Adipocyte (in vitro differentiated cells): ENCODE results near the gene PIK3AP1.
A peak's percentile ranks its signal among the peaks of the same experiment; 100 is the strongest.

ENCODE experiments used
- DNase-seq: peaks from one replicate; pipeline ENCODE4 v3.0.0-alpha.2; 2015; ENCODE audit warnings: low read depth
- H3K27me3 ChIP-seq: replicated peaks from 2 replicates; pipeline ENCODE4 v1.7.0; 2013; ENCODE audit warnings: mild to moderate bottlenecking, low read length, moderate library complexity; ENCODE audit not compliant: control insufficient read depth, insufficient read depth
- H3K36me3 ChIP-seq: 2 replicates; pipeline ENCODE4 v1.7.0; 2013; ENCODE audit warnings: low read length, mild to moderate bottlenecking, moderate library complexity; ENCODE audit not compliant: control insufficient read depth, insufficient read depth, severe bottlenecking
- H3K4me1 ChIP-seq: 2 replicates; pipeline ENCODE4 v1.7.0; 2013; ENCODE audit warnings: mild to moderate bottlenecking, low read length, moderate library complexity; ENCODE audit not compliant: control insufficient read depth, insufficient read depth
- H3K4me3 ChIP-seq: 2 replicates; pipeline ENCODE4 v1.7.0; 2013; ENCODE audit warnings: mild to moderate bottlenecking, low read length, moderate library complexity
- H3K9ac ChIP-seq: 2 replicates; pipeline ENCODE4 v1.7.0; 2013; ENCODE audit warnings: mild to moderate bottlenecking, low read length, moderate library complexity
- H3K9me3 ChIP-seq: 2 replicates; pipeline ENCODE4 v1.7.0; 2013; ENCODE audit warnings: mild to moderate bottlenecking, low read length, moderate library complexity; ENCODE audit not compliant: control insufficient read depth

The PIK3AP1 gene

GRCh38 chr10:96638120-96638519 lies 82.2 kb downstream of the PIK3AP1 start:
- Histone ChIP-seq H3K9me3 (peaks cover 7% of the 10 kb centered on the region), H3K36me3 (no peaks in the 10 kb centered on the region), H3K4me3 (no peak overlapping the region), H3K9ac (no peak overlapping the region), H3K4me1 (no peaks in the 10 kb centered on the region), H3K27me3 (peaks cover 15% of the 10 kb centered on the region)
- DNase-seq: no peak

DNA sequence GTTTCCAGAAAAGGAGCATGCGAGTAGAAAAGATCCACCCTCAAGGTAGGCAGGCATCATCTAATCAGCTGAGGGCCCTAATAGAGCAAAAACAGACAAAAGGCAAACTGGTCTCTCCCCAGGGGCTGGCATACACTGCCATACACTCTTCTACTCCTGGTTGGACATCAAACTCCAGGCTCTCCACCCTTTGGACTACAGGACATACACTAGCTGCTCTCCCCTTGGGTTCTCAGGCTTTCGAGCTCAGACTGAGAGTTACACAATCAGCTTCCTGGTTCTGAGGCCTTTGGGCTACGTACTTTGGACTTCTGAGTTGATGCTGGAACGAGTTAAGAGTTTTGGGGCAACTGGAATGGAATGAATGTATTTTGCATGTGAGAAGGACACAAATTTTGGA lies 82.6 kb downstream of the PIK3AP1 start:
- DNase-seq: no peak
- H3K9me3 ChIP-seq: peaks cover 7% of the 10 kb centered on the region
- peaks cover 15% of the 10 kb centered on the region for H3K27me3 ChIP-seq
- no peaks in the 10 kb centered on the region for H3K4me1 ChIP-seq
- H3K36me3 ChIP-seq: no peaks in the 10 kb centered on the region
- H3K4me3 ChIP-seq: no peak overlapping the region
- no peak overlapping the region for H3K9ac ChIP-seq

DNA sequence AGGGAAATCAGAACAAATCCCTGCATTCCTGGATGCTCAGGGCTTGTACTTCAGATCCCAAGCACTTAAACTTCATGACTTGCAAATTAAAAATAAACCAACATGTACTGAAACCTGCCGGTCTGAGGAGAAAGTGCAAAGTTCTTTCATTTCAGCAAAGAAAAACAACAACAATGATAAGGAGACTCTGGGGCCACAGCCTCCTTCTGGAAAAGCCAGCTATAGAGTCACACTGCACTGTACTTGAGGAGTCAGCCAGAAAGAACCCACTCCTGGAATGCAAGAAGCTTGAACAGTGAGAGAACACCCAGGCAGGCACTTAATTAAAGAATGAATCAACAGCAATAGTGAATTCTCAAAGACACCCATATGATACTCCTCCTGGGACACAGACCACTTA lies 83.8 kb downstream of the PIK3AP1 start:
- Histone ChIP-seq H3K4me1 (no peaks in the 10 kb centered on the region), H3K9me3 (peaks cover 7% of the 10 kb centered on the region), H3K9ac (no peak overlapping the region), H3K36me3 (no peaks in the 10 kb centered on the region), H3K4me3 (no peak overlapping the region), H3K27me3 (peaks cover 15% of the 10 kb centered on the region)
- peak; percentile 12 for DNase-seq

- DNase-seq: no peak
- Histone ChIP-seq H3K27me3 (peaks cover 5% of the 10 kb centered on the region), H3K4me3 (no peak overlapping the region)
These were observed 87.2 kb downstream of the PIK3AP1 start for GRCh38 chr10:96632974-96633710.

GRCh38 chr10:96627292-96627691 lies 93.0 kb downstream of the PIK3AP1 start:
- H3K36me3 ChIP-seq: no peaks in the 10 kb centered on the region
- no peak overlapping the region for H3K4me3 ChIP-seq
- no peak overlapping the region for H3K9ac ChIP-seq
- H3K27me3 ChIP-seq: peaks cover 12% of the 10 kb centered on the region
- H3K4me1 ChIP-seq: no peaks in the 10 kb centered on the region
- DNase-seq: no peak
- H3K9me3 ChIP-seq: no peaks in the 10 kb centered on the region

More at GRCh38 chr10:96632974-96633710, 87.2 kb downstream of the PIK3AP1 start:
- Histone ChIP-seq H3K36me3 (no peaks in the 10 kb centered on the region), H3K4me1 (no peaks in the 10 kb centered on the region), H3K9ac (no peak overlapping the region), H3K9me3 (peaks cover 4% of the 10 kb centered on the region)

GRCh38 chr10:96626795-96627194 lies 93.5 kb downstream of the PIK3AP1 start:
- H3K27me3 ChIP-seq: peaks cover 17% of the 10 kb centered on the region
- H3K9me3 ChIP-seq: no peaks in the 10 kb centered on the region
- H3K4me3 ChIP-seq: no peak overlapping the region
- no peak overlapping the region for H3K9ac ChIP-seq
- no peaks in the 10 kb centered on the region for H3K4me1 ChIP-seq
- no peak for DNase-seq
- H3K36me3 ChIP-seq: no peaks in the 10 kb centered on the region

GRCh38 chr10:96625173-96625572 lies 95.1 kb downstream of the PIK3AP1 start:
- DNase-seq: no peak
- Histone ChIP-seq H3K9me3 (no peaks in the 10 kb centered on the region), H3K9ac (no peak overlapping the region), H3K4me3 (no peak overlapping the region), H3K27me3 (peaks cover 19% of the 10 kb centered on the region), H3K4me1 (peaks cover under 1% of the 10 kb centered on the region), H3K36me3 (no peaks in the 10 kb centered on the region)

- Histone ChIP-seq H3K27me3 (peaks cover 19% of the 10 kb centered on the region), H3K9ac (no peak overlapping the region)
- DNase-seq: no peak
These were observed 98.1 kb downstream of the PIK3AP1 start for GRCh38 chr10:96622013-96622787.

GRCh38 chr10:96619796-96620773 lies 100.2 kb downstream of the PIK3AP1 start:
- Histone ChIP-seq H3K36me3 (no peaks in the 10 kb centered on the region), H3K9ac (no peak overlapping the region), H3K9me3 (no peaks in the 10 kb centered on the region), H3K4me1 (peaks cover 18% of the 10 kb centered on the region), H3K27me3 (peaks cover 19% of the 10 kb centered on the region), H3K4me3 (no peak overlapping the region)
- DNase-seq: peak; percentile 47

More at GRCh38 chr10:96622013-96622787, 98.1 kb downstream of the PIK3AP1 start:
- no peak overlapping the region for H3K4me3 ChIP-seq
- H3K9me3 ChIP-seq: no peaks in the 10 kb centered on the region
- H3K4me1 ChIP-seq: peaks cover 18% of the 10 kb centered on the region
- H3K36me3 ChIP-seq: no peaks in the 10 kb centered on the region

DNA sequence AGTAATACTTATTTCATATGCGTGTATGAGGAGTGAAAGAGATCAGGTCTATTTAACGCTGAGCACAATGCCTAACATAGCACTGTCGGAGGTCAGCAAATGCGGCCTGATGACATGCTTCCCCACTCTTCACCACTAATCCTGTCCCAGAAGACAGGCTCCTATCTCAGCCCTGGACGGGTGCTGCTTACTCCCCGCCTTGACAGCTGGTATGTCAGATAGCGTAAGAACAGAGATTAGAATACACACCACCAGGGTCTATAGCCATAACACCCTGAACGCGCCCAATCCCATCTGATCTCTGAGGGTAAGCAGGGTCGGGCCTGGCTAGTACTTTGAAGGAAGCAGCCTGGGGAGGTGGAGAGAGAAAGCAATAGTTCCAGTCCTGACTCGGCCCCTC lies 101.2 kb downstream of the PIK3AP1 start:
- Histone ChIP-seq H3K4me1 (peaks cover 18% of the 10 kb centered on the region), H3K9me3 (no peaks in the 10 kb centered on the region), H3K9ac (no peak overlapping the region), H3K4me3 (no peak overlapping the region), H3K36me3 (no peaks in the 10 kb centered on the region), H3K27me3 (peaks cover 13% of the 10 kb centered on the region)
- DNase-seq: no peak

GRCh38 chr10:96618653-96619052 lies 101.7 kb downstream of the PIK3AP1 start:
- Histone ChIP-seq H3K27me3 (peaks cover 13% of the 10 kb centered on the region), H3K4me3 (no peak overlapping the region), H3K9ac (no peak overlapping the region), H3K36me3 (no peaks in the 10 kb centered on the region), H3K9me3 (no peaks in the 10 kb centered on the region), H3K4me1 (peaks cover 21% of the 10 kb centered on the region)
- peak; percentile 59 for DNase-seq
